HepG2 (cell line): ENCODE data around the gene TBX6. TPM values are rescaled to one million over a fixed set of nuclear protein-coding genes. Genes with fewer than 3 reads are reported as not detected.

Experiments used
- AGO2 ChIP-seq: fragments of 200-400 bp; formaldehyde crosslinking; optimal IDR thresholded peaks from 2 replicates; pipeline ENCODE3; 2017; ENCODE audit warnings: mild to moderate bottlenecking, low read depth, low read length, moderate library complexity
- ATAD3A ChIP-seq: sonication (generic); formaldehyde crosslinking; IDR thresholded peaks from 2 replicates; pipeline ENCODE4 v1.4.0; 2020; ENCODE audit warnings: missing genetic modification reagents
- ATRX ChIP-seq: sonication (generic); formaldehyde crosslinking; IDR thresholded peaks from 2 replicates; pipeline ENCODE4 v1.4.0; 2020; ENCODE audit warnings: missing genetic modification reagents, borderline replicate concordance
- EP300 ChIP-seq, 3 experiments: sonication (generic) in 1 of 3; formaldehyde crosslinking in 1 of 3; IDR thresholded peaks; 2 replicates each; pipeline versions ENCODE4 v1.5.1 to v1.6.1; 2011 to 2020; ENCODE audit warnings: low read depth in 2 of 3, low read length in 2 of 3, borderline replicate concordance in 1 of 3, improper control_type of control experiment in 1 of 3, mild to moderate bottlenecking in 1 of 3, missing genetic modification reagents in 1 of 3, moderate library complexity in 1 of 3
- ERF ChIP-seq: IDR thresholded peaks from 2 replicates; pipeline ENCODE4 v1.6.1; 2018; ENCODE audit warnings: missing biosample characterization, missing genetic modification reagents
- IKZF5 ChIP-seq: IDR thresholded peaks from 2 replicates; pipeline ENCODE4 v1.6.1; 2018; ENCODE audit warnings: missing genetic modification reagents, mild to moderate bottlenecking, missing compliant biosample characterization
- MAFF ChIP-seq: IDR thresholded peaks from 2 replicates; pipeline ENCODE4 v1.6.1; 2011; ENCODE audit warnings: low read depth, low read length, improper control_type of control experiment
- PHF21A ChIP-seq: sonication (generic); formaldehyde crosslinking; IDR thresholded peaks from 2 replicates; pipeline ENCODE4 v1.5.0; 2020; ENCODE audit warnings: mild to moderate bottlenecking, missing genetic modification reagents
- POGK ChIP-seq: sonication (generic); formaldehyde crosslinking; conservative IDR thresholded peaks from 2 replicates; pipeline ENCODE4 v1.8.0; 2022; ENCODE audit warnings: mild to moderate bottlenecking, moderate library complexity, missing genetic modification reagents
- SIX1 ChIP-seq: sonication (generic); formaldehyde crosslinking; IDR thresholded peaks from 2 replicates; pipeline ENCODE4 v1.4.0; 2020; ENCODE audit warnings: missing genetic modification reagents, borderline replicate concordance
- SP4 ChIP-seq: sonication (generic); formaldehyde crosslinking; IDR thresholded peaks from 2 replicates; pipeline ENCODE4 v1.8.1; 2023; ENCODE audit warnings: mild to moderate bottlenecking, missing genetic modification reagents
- TCF12 ChIP-seq, 2 experiments: fragments of 450-650 bp in 1 of 2; sonication (generic) in 1 of 2; formaldehyde crosslinking in 1 of 2; IDR thresholded peaks; 2 replicates each; pipeline versions ENCODE4 v1.6.1 to v1.8.0; 2017 to 2022; ENCODE audit warnings: antibody characterized with exemption in 1 of 2, mild to moderate bottlenecking in 1 of 2, missing genetic modification reagents in 1 of 2, moderate library complexity in 1 of 2
- ZNF138 ChIP-seq: sonication (generic); formaldehyde crosslinking; IDR thresholded peaks from 2 replicates; pipeline ENCODE4 v1.5.0; 2020; ENCODE audit warnings: mild to moderate bottlenecking, low read depth, missing genetic modification reagents
- ZNF205 ChIP-seq: IDR thresholded peaks from 2 replicates; pipeline ENCODE4 v1.6.1; 2018; ENCODE audit warnings: missing biosample characterization, missing genetic modification reagents
- ZNF253 ChIP-seq: sonication (generic); formaldehyde crosslinking; IDR thresholded peaks from 2 replicates; pipeline ENCODE4 v1.8.0; 2022; ENCODE audit warnings: mild to moderate bottlenecking, missing genetic modification reagents, borderline replicate concordance
- ZNF589 ChIP-seq: sonication (generic); formaldehyde crosslinking; conservative IDR thresholded peaks from 2 replicates; pipeline ENCODE4 v1.8.0; 2022; ENCODE audit warnings: mild to moderate bottlenecking, moderate library complexity, missing genetic modification reagents
- ZNF629 ChIP-seq: sonication (generic); formaldehyde crosslinking; conservative IDR thresholded peaks from 2 replicates; pipeline ENCODE4 v1.5.0; 2020; ENCODE audit warnings: missing genetic modification reagents
- ZNF672 ChIP-seq: sonication (generic); formaldehyde crosslinking; IDR thresholded peaks from 2 replicates; pipeline ENCODE4 v1.8.1; 2022; ENCODE audit warnings: missing genetic modification reagents
- ZSCAN12 ChIP-seq: sonication (generic); formaldehyde crosslinking; IDR thresholded peaks from 2 replicates; pipeline ENCODE4 v1.9.0; 2021; ENCODE audit warnings: mild to moderate bottlenecking, missing genetic modification reagents
- ZSCAN20 ChIP-seq: sonication (generic); formaldehyde crosslinking; IDR thresholded peaks from 2 replicates; pipeline ENCODE4 v1.4.0; 2020; ENCODE audit warnings: missing genetic modification reagents, mild to moderate bottlenecking, borderline replicate concordance
- ZUFSP ChIP-seq: sonication (generic); formaldehyde crosslinking; IDR thresholded peaks from 2 replicates; pipeline ENCODE4 v1.9.0; 2021; ENCODE audit warnings: missing genetic modification reagents, mild to moderate bottlenecking, borderline replicate concordance
- polyA plus RNA-seq, 8 experiments: library from polyadenylated mRNA; depleted of rRNA in 3 of 8; stranded (reverse) in 7 of 8; unstranded in 1 of 8; fragments of >200 nt; fragmentation: Illumina TruSeq in 4 of 8; extraction: Trizol in 4 of 8; gene quantifications; 2 replicates each; pipeline versions ENCODE4 v1.2.1 to v1.2.3, GENCODE V29; 2011 to 2016; ENCODE audit warnings: low read depth in 4 of 8, missing spikeins in 1 of 8, mixed read lengths in 1 of 8; ENCODE audit not compliant: insufficient read depth in 1 of 8
- total RNA-seq, 5 experiments: library from RNA; depleted of rRNA; stranded (reverse); fragments of >200 nt; fragmentation: Illumina TruSeq; extraction: Trizol; gene quantifications; 2 replicates each; pipeline ENCODE4 v1.2.3, GENCODE V29; 2016; ENCODE audit warnings: low read depth in 1 of 5
- TF ChIP-seq, protein P1 (sequence below): sonication (generic); formaldehyde crosslinking; IDR thresholded peaks from 2 replicates; pipeline ENCODE4 v1.8.1; 2023; ENCODE audit warnings: mild to moderate bottlenecking, inconsistent platforms, moderate library complexity, missing genetic modification reagents, borderline replicate concordance

Gene TBX6
- total and polyA plus RNA-seq, 2 of the 13 experiments (the other 11 are each of a cell fraction or from before 2014, with no cell fraction given) = 0.24 to 0.42 TPM

DNA sequence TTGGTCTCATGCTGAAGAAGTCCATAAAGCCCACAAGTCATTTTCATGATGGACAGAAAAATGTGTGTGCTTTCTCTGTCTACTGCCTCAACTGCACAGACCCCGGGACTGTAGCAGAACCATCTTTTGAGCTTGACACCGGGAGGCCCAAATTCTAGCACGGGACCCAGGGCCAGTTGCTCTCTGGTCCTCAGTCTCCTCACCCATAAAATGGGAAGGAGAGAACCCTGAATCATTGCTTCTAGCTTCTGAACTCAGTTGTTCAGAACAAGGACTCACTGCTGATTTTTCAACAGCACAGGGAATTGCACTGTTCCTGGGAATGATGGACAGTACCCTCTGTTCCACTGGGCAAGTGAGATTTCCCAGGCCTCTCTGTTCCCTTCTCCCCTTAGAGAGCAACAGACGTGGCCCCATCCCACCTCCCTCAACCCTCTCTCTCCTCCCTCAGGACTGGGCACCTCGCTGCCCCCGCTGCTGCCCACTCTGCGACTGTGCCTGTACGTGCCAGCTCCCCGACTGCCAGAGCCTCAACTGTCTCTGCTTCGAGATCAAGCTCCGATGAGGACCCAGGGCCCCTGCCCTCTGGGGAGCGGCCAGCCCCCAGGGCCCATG is 28.3 kb downstream of the TBX6 start (continued):
- TF ChIP-seq ZUFSP (CRISPR knock-in tag) (no peak), POGK (CRISPR knock-in tag) (no peak), EP300 (IDR thresholded peaks at IDR 0.05; ENCODE audit: low read depth in 2 of 2, low read length in 2 of 2) (no peak), EP300 (CRISPR knock-in tag; IDR thresholded peaks at IDR 0.05; ENCODE audit: borderline replicate concordance) (no peak), TCF12 (IDR thresholded peaks at IDR 0.05) (no peak), TCF12 (CRISPR knock-in tag; IDR thresholded peaks at IDR 0.05) (no peak), ATAD3A (CRISPR knock-in tag) (peak; percentile 23; the same call in 1 of the 2 replicates), SIX1 (CRISPR knock-in tag) (no peak), ERF (CRISPR knock-in tag) (peak; percentile 32; the same call in 1 of the 2 replicates), ZSCAN12 (CRISPR knock-in tag) (no peak), IKZF5 (CRISPR knock-in tag) (0 out of 2 replicates have a peak, but pooled peaks have one; percentile 12), ZNF253 (0 out of 2 replicates have a peak, but pooled peaks have one; percentile 5), MAFF (no peak), ZSCAN20 (CRISPR knock-in tag) (no peak), PHF21A (CRISPR knock-in tag) (no peak), ZNF629 (peak; percentile 96), ATRX (CRISPR knock-in tag) (0 out of 2 replicates have a peak, but pooled peaks have one; percentile 20), ZNF205 (CRISPR knock-in tag) (0 out of 2 replicates have a peak, but pooled peaks have one; percentile 7), AGO2 (no peak), ZNF138 (CRISPR knock-in tag) (peak; percentile 35; the same call in 1 of the 2 replicates), SP4 (CRISPR knock-in tag) (no peak), ZNF589 (CRISPR knock-in tag) (0 out of 2 replicates have a peak, but pooled peaks have one; percentile 92), ZNF672 (no peak)
- TF ChIP-seq, protein P1, sequence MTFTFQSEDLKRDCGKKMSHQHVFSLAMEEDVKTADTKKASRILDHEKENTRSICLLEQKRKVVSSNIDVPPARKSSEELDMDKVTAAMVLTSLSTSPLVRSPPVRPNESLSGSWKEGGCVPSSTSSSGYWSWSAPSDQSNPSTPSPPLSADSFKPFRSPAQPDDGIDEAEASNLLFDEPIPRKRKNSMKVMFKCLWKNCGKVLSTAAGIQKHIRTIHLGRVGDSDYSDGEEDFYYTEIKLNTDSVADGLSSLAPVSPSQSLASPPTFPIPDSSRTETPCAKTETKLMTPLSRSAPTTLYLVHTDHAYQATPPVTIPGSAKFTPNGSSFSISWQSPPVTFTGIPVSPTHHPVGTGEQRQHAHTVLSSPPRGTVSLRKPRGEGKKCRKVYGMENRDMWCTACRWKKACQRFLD (CRISPR knock-in tag) = no peak; the same call in 1 of the 2 replicates
